Skeletal muscle cell (primary cell): ENCODE measurements around the gene TLCD3B.
"Not testable (repeated sequence)": the region's sequence is repeated elsewhere in the genome, so short reads cannot be mapped to it uniquely, and the experiment has no call there.

Experiments
- DNase-seq: peaks from one replicate; pipeline ENCODE4 v3.0.0-alpha.2; 2010; ENCODE audit warnings: low read depth
- H3K4me3 ChIP-seq: 2 replicates; pipeline ENCODE4 v1.5.1; 2011; ENCODE audit warnings: low read depth, mild to moderate bottlenecking, control low read depth, low read length, moderate library complexity

Gene TLCD3B

DNA sequence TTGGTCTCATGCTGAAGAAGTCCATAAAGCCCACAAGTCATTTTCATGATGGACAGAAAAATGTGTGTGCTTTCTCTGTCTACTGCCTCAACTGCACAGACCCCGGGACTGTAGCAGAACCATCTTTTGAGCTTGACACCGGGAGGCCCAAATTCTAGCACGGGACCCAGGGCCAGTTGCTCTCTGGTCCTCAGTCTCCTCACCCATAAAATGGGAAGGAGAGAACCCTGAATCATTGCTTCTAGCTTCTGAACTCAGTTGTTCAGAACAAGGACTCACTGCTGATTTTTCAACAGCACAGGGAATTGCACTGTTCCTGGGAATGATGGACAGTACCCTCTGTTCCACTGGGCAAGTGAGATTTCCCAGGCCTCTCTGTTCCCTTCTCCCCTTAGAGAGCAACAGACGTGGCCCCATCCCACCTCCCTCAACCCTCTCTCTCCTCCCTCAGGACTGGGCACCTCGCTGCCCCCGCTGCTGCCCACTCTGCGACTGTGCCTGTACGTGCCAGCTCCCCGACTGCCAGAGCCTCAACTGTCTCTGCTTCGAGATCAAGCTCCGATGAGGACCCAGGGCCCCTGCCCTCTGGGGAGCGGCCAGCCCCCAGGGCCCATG is 32.3 kb upstream of the TLCD3B start:
- no peak for DNase-seq
- peak overlapping the region; percentile 98 for H3K4me3 ChIP-seq

DNA sequence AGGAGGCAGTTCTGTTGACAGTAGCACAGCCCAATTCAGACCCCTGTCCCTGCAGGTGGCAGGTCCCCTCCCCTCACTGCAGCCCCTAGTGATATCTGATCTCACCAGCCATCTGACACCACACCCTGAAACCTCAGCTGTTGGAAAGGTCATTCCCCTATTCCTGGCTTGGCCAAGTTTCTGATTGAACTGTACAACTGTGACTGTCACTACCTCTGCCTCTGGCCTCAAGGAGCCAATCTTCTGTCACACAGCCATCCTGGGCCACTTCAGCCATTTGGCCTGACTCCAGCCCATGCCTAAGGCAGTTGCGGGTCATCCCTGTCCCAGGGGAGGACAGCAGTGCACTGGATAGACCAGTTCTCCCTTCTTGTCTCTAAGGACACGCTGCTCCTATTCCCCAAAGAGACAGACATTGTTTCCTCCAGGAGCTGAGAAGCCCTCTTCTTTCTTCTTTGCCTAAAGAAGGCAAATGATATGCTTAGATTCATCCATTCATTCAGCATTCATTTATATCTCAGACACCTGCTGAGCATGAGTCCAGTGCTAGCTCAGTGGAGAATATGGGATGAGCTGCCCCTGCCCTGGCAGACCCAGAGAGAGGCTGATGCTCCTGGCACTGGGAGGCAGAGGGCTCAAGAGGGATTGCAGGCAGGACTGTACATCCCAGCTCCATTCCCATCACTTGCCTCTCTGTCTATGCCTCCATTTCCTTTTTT is 29.9 kb upstream of the TLCD3B start:
- no peak for DNase-seq

DNA sequence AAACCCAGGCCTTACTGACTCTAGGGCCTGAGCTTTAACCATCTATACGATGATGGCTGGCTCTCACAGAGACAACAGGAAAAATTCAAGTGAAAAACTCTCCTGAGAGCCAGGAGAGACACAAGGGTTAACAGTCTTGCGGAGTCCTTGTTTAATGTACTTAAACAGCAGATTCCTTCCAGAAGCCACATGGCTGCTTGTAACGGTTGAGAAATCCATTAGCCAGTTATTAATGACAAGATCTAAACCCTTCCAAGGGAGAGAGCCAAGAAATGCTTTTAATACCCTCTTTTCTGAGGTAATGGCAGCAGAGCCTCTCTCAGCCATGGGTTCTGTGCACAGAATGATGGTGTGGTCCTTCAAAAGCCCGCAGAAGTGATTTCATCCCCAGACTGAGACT is 29.3 kb upstream of the TLCD3B start:
- no peak for DNase-seq
- no peak overlapping the region for H3K4me3 ChIP-seq

More for the DNA sequence above, 29.9 kb upstream of the TLCD3B start:
- no peak overlapping the region for H3K4me3 ChIP-seq

DNA sequence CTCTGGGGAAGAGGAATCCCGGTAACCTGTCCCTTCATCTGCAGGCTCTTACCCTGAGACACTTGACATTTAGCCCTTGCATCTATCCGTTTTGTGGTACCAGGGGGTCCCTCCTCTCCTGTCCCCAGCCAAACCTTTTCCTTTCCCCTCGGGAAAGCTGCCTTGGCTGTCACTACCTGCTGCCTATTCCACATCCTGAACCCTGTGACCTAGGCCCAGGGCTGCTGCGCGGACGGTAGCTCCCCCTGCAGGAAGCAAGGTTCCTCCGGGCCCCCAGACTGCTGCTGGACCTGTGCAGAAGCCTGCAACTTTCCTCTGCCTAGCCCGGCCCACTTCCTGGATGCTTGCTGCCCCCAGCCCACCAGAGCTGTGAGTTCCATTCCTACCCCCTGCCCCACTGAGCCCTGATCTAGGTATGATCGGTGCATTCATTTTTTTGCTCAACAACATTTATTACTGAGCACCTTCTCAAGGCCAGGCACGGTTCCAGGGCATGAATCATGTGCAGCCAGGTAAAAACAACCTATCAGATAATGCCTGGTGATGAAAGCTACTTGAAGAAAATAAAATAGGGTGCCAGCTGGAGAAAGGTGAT is 24.0 kb upstream of the TLCD3B start:
- no peak overlapping the region for H3K4me3 ChIP-seq
- DNase-seq, result no peak

DNA sequence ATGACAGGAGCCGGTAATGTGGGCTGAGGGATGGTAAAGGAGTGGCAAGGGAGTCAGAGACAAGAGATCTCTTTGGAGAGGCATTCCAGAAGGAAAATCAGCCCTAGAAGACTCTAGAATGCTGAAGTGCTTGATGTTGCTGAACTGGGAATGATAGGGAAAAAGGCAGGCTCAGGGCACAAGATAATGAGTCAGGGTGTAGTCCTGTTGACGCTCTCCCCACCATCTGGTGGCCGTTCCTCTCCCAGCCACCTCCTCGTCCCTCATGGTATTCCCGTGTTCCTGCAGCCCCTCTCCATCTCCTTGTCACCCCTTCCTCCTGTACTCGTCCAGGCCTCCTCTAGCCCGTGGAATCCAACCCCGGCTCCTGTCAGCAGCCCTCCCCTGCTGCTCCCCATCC is 23.4 kb upstream of the TLCD3B start:
- no peak for DNase-seq
- no peak overlapping the region for H3K4me3 ChIP-seq

DNA sequence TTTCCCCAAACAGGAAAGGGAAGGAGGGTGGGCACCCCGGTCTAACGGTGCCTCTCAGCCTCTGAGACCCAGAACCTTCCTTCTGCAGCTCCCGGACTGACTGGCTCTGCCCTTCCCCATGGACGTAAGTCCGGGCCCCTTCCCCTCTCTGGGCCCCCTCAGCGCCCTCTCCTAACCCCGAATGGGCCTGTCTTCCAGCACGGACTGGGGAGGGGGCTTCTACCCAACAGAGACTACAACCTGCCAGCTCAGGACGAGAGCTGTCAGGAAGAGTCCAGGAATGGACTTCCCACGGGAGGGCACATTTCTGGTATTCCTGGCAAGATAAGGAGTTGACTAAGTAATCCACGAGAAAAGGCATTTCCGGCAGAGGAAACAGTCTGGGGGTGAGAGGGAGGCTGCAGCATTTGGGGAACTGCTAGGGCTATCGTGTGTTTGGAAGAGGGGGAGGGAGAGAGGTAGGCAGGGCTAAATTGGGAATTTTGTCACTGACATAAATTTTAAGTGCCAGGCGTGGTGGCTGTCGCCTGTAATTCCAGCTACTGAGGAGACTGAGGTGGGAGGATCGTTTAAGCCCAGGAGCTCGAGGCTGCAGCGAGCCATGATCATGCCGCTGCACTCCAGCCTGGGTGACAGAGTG is 22.4 kb upstream of the TLCD3B start:
- H3K4me3 ChIP-seq, result peak overlapping the region; percentile 76
- no peak for DNase-seq

DNA sequence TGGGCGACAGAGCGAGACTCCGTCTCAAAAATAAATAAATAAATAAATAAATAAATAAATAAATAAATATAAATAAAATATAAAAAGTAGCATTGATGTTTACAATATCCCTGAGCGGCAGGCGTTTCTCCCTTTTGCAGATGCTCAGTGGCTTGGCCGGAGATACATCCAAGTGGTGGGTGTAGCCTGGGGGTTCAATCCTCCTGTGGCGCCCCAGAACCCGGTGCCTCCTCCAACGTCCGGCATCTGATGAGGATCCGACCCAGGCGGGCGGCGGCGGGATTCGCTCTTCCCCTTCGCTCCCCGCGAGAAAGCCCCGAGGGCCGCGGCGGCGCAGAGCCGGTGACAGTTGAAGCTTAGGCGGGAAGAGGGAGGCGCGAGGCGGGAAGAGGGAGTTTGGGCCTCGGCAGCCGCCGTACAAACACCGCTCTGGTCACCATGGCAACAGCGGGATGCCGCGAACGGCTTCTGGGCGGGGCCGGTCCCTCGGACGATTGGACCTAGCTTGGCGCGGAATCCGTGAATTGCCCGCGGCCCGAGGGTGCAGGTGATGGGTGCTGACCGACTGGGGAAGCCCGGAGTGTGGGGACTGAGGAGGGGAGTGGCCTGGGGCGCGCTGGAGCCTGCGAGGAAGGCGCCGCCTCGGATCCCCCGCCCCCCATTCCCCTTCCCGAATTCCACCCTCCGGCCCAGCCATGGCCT is 21.8 kb upstream of the TLCD3B start:
- peak; percentile 62 for DNase-seq
- H3K4me3 ChIP-seq, result peak overlapping the region; percentile 76

DNA sequence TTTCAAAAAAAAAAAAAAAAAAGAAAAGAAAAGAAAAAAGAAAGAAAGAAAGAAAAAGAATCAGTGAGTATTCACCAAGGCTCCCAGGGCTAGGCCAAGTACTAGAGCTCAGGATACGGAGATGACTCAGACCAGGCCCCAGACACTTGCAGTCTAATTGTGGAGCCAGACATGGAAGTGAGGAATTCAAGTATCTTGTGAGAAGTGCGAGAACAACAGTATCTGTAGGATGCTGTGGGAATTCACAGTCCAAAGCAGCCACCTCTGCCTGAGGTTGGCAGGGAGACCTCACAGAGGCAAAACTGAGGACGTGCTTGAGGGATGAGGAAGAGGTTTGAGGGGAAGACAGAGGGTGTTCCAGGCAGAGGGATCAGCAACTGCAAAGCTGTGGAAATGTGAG is 20.4 kb upstream of the TLCD3B start:
- DNase-seq, result no peak
- no peak overlapping the region for H3K4me3 ChIP-seq

DNA sequence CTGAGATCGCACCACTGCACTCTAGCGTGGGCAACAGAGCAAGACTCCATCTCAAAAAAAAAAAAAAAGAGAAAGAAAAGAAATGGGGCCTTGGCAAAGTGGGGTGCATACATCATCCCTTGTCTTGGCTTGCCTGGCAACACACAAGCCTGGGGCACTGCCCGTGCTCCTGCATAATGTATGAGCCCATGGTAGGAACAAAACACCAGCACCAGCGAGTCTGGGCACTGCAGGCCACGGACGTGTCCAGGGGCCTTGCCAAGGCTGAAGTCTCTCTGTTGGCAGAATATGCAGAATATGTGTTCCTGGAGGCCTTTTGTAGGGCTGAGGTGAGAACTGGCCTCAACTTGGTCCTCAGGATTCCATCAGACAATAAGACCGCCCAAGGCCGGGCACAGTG is 18.8 kb upstream of the TLCD3B start:
- DNase-seq, result no peak
- no peak overlapping the region for H3K4me3 ChIP-seq

DNA sequence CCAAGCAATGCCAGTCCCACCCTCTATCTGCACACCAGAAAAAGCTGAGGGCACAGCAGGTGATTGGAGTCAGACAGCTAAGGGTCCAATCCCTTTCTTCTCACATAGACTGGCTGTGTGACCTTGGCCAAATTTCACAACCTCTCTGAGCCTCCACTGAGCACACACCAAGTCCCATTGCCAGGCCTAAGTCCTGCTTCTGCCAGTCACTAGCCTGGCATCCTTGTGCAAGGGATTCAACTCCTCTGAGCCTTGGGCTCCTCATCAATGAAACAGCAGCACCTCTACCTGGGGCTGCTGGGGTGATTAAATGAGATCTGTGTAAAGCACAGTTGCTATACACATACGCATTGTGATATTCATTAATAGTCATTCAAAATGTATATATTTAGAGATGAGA is 15.5 kb upstream of the TLCD3B start:
- no peak overlapping the region for H3K4me3 ChIP-seq
- no peak for DNase-seq

DNA sequence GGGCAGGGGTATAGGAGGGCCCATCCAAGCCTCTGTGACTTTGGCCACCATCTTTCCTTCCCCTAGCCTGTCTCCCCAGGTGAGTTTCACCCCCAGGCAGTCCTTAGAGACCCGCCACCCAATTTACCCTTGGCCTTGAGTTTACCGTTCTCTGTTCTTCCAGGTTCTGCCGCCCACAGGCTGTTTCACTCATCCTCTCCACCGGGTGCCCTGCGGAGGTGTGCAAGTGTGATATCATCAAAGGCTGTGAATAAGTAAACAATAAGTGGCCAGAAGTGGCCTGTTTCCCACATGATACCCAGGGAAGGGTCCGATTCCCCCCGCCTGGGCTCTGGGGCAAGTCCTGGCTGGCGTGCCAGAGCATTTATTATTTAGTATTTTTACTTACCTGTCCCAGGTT is 15.1 kb upstream of the TLCD3B start:
- no peak overlapping the region for H3K4me3 ChIP-seq
- no peak for DNase-seq

DNA sequence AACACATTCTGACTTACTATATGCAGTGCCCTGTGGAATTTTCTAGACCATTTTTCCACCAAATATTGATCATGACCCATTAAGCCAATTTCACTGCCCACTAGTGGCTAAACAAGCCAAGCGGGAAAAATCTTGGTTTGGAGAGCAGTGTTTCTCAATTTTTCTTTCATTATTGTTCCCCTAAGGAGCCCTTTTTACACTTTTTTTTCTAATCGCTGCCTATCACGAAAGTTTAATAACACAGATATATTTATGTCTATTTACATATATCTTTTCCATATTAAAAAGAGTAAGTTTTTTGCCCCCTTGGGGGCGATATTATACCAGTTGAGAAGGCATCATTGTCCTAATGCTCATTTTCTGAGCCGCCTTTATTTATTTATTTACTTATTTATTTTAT is 10.8 kb upstream of the TLCD3B start:
- no peak for DNase-seq

DNA sequence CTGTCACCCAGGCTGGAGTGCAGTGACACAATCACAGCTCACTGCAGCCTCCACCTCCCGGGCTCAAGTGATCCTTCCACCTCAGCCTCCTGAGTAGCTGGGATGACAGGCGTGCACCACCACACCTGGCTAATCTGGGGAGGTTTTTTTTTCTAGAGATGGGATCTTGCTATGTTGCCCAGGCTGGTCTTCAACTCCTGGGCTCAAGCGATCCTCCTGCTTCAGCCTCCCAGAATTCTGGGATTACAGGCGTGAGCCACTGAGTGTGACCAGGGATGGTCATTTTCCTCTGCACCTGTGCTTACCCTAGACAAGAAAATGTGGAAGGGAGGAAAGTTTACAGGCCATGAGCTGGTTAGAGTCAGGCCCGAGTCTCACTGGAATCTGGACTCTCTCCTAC is 9.6 kb upstream of the TLCD3B start:
- not testable (repeated sequence) for DNase-seq, H3K4me3 ChIP-seq

More for the DNA sequence above, 10.8 kb upstream of the TLCD3B start:
- no peak overlapping the region for H3K4me3 ChIP-seq

DNA sequence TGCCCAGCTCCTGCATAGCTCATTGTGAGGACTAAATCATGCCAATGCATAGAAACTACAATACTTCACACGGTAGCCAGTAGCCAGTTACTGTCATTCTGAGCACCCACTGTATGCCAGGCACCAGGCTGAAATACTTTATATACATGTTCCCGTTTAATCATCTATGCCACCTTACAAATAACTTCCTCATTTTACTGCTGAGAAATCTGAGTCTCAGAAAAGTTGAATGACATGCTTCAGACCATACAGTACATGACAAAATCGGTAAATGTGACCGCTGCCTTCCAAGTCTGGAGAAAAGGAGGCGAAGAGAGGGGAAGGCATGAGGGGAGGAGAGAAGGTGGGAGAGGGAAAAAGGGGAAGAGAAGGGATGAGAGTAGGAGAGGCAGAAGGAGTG is 9.2 kb upstream of the TLCD3B start:
- H3K4me3 ChIP-seq, result no peak overlapping the region
- DNase-seq, result no peak

DNA sequence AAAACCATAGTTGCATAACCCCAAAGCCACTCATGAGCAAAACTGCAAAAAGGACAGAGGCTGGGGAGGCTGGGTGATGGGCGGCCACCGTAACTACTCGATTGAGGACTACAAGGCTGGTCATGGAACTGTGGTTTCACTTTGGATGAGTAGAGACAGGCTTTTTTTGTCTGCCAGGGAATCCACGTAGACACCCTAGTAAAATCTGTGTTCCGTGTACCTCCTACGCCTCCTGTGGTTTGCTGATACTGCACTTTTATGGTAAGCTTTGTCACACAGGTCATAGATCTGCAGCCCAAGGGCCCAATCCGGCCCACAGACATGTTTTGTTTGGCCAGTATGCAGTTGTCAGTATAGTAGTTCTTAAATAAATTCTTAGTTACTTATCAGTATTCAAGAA is 2.2 kb upstream of the TLCD3B start:
- no peak overlapping the region for H3K4me3 ChIP-seq
- no peak for DNase-seq

DNA sequence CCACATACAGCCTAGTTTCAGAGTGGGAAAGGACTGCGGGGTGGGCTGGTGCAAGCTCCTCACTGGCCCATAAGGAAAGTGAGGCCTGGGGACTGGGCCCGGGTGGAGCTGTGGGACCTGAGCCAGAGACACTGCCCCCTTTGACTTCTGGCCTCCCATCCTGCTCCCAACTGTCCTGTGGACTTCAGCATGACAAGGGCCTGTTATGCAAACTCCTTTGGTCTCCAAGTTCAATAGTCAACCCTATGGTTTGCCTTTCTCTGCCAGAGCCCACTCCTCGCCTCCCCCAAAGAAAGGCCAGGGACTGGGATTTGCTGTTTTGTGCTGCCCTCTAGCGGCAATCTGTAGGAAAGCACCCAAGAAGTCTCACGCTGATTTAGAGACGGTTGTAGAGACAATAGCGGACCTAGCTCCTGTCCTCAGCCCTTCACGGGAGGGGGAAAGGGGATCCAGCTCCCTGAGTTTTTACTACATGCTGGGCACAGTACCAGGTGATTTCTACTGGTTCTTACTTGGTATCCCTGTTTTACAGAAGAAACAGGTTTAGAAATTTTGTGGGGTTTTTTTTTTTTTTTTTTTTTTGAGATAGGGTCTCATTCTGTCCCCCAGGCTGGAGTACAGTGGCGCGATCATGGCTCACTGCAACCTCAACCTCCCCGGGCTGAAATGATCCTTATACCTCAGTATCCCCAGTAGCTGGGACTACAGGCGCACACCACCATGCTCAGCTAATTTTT is 1.2 kb upstream of the TLCD3B start:
- H3K4me3 ChIP-seq, result no peak overlapping the region
- DNase-seq, result peak; percentile 12

DNA sequence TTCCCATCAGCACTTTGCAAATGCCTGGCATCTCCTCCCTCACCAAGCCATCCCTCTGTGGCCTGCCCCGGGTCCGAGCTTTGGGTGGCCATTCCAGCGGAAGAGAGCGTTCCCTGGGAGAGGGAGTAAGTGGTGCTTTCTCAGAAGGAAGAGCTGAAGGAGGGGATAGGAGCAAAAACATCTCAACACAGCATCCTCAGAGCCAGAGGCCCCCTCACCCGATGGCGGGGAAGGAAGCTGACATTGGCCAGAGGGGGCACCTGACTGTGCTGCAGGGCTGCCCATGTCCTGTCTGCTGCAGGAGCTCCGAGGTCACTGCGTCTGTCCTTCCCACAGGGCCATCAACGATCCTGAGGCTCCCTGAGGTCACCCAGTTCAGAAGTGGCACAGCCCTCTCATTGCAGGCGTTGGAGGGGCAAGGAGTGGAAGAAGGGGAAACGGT is 427 bp upstream of the TLCD3B start:
- H3K4me3 ChIP-seq, result peak overlapping the region; percentile 23
- no peak for DNase-seq

DNA sequence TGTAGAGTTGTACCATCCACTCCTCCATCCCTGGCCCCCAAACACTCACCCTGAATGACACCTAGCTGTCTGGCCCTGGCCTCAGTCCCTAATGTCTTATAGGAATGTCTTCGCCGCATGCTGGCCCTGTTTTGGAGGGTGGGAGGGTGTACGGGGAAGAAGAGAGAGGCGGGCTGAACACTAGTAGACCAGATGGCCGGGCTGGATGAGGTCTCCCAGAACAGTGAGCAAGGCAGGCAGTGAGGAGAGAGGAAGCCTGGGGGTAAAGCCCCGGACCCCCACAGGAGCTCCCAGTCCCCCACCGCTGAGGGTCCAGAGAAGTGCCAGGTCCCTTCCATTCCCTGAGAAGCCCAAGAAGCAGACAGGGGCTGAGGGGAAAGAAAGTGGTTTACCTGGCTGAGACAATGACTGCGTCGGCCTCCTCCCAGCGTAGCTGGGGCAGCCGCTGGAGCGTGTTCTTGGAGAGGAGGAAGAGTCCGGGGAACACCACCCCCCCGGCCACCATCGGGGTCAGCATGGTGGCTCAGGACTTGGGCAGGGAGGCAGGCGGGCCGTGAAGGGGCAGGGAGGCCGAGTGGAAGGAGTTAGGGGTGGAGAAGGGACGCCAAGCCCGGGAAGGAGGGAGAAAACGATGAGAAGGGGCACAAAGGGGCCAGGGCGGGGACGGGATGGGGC is 923 bp downstream of the TLCD3B start:
- no peak for DNase-seq
- no peak overlapping the region for H3K4me3 ChIP-seq
